NCI-H69 (cell line): ENCODE measurements around the gene SMDT1.

ENCODE experiments used
- DNase-seq: peaks from one replicate; lab custom pipeline; 2025; lab: John Stamatoyannopoulos, UW

SMDT1 gene

DNA sequence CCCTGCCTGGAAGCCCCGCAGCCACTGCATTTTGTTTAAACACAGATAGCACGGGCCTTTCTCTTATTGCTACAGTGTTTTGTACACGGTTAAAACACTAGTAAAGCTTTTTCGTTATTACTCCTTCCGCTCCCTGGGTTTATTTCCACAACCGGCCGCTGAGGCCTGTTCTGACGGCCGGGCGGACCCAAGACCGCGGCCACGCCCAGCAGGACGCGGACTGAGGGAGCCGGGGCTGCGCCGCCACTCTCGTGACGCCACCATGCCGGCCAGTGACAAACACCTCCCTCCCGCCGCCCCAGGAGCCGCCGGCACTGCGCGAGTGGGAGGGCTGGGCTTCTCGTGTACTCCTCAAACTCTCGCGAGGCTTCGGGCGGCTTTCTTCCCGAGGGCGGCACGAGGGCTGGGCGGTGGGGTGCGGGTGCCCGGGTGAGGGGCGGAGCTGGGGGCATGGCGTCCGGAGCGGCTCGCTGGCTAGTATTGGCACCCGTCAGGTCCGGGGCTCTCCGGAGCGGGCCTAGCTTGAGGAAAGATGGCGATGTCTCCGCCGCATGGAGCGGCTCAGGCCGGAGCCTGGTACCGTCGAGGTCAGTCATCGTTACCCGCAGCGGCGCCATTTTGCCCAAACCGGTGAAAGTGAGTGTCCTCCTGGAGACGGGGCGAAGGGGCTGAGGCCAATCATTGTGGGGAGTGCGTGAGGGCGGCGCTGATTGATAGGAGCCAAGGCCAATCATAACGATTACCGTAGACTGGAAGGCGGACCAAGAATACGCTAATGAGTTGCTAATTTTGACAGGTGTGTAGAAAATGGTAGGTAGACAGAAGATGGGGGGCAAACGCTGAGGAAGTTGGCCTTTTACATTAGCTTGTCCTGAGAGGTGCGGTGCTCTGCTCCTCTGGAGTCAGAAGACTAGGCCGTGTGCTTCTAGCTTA lies at the start of gene SMDT1:
Gene SMDT1, plus strand, starts transcription at position 382 of the 933 bp plus-strand sequence. Its CDS starts 69 bp downstream, at position 451.
- peak; percentile 100 for DNase-seq

DNA sequence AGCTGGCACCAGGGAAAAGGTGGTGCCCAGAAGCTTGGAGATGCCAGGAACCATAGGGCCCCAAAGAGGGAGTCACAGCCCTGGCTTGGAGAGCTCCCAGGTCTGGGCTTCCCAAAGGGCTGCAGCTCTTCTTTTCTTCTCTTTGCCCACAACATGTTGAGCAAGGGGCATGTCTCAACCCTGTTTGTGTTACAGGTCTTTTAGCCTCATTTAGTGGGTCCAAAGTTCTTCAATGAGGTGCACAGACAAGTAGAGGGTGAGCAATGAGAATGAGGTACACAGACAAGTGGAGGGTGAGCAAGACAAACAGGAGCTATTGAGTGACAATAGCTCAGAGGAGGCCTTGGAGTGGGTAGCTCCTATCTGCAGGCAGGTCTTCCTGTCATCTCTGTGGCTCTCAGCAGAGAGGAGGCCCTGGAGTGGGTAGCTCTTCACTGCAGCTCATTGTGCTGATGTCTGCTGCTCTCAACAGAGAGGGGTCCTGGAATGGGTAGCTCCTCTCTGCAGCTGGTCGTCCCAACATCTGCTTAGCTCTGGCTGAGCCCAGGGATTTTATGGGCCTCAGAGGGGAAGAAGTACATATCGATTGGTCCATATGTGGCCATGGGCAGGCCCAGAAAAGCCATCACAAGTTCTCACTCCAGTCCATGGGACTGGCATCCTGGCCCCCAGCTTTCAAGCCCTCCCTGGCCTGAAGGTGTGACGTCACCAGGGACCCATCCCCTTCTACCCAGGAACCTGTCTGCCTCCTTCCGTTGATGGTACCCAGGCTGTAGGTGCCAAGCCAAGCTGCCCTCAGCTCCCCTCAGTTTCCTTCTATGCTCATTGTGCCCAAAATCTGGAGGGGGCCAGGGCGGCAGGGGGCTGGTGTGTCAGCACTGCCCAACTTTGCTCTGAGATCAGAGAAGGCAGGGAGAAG lies 46.0 kb upstream of the SMDT1 start:
- no peak for DNase-seq

- no peak for DNase-seq
Measured at GRCh38 chr22:42035256-42035655, 44.2 kb upstream of the SMDT1 start.

- no peak for DNase-seq
Measured at GRCh38 chr22:42039271-42039670, 40.2 kb upstream of the SMDT1 start.

DNA sequence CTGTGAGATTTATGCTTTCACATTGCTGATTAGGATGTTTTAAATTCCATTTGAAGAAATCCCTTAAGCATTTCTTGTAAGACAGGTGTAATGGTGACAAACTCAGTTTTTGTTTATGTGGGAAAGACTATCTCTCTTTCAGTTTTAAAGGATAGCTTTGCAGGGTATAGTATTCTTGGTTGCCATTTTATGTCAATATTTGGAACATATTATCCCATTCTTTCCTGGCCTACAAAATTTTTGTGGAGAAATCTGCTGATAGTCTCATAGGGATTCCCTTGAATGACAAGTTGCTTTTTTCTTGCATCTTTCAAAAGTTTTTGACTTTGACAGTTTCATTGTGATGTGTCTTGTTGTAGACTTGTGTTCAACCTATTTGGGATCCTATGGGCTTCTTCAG lies 37.7 kb upstream of the SMDT1 start:
- DNase-seq = no peak

DNA sequence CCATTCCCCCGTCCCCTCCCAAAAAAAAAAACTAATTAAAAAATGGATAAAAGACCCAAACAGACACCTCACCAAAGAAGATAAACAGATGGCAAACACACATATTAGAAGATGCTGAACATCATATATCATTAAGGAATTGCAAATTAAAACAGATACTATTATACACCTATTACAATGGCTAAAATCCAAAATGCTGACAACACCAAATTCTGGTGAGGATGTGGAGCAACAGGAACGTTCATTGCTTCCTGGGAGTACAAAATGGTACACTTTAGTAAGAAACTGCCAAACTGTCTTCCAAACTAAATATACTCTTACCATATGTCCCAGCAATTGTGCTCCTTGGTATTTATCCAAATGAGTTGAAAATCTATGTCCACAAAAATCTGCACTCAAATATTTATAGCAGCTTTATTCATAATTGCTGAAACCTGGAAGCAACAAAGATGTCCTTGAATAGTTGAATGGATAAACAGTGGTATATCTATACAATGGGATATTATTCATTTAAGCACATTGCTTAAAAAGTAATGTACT lies 28.8 kb upstream of the SMDT1 start:
- no peak for DNase-seq

DNA sequence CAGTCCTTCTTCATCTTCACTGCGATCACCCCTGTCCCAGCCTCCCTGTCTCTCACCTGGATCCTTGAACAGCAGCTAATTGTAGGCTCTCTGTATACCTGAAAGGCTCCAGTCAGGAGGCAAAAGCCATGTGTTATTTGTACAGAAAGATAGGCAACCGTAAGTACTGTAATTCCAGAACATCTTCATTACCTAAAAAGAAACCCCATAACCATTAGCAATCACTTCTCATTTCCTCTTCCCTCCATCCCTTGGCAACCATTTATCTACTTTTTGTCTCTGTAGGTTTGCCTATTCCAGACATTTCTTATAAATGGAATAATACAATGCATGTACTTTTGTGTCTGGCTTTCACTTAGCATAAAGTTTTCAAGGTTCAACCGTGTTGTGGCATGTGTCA lies 26.7 kb upstream of the SMDT1 start:
- no peak for DNase-seq

GRCh38 chr22:42056757-42057511 lies 22.6 kb upstream of the SMDT1 start:
- DNase-seq = no peak

- no peak for DNase-seq
Measured at GRCh38 chr22:42060489-42060888, 19.0 kb upstream of the SMDT1 start.

GRCh38 chr22:42061041-42061440 lies 18.5 kb upstream of the SMDT1 start:
- DNase-seq = no peak

DNA sequence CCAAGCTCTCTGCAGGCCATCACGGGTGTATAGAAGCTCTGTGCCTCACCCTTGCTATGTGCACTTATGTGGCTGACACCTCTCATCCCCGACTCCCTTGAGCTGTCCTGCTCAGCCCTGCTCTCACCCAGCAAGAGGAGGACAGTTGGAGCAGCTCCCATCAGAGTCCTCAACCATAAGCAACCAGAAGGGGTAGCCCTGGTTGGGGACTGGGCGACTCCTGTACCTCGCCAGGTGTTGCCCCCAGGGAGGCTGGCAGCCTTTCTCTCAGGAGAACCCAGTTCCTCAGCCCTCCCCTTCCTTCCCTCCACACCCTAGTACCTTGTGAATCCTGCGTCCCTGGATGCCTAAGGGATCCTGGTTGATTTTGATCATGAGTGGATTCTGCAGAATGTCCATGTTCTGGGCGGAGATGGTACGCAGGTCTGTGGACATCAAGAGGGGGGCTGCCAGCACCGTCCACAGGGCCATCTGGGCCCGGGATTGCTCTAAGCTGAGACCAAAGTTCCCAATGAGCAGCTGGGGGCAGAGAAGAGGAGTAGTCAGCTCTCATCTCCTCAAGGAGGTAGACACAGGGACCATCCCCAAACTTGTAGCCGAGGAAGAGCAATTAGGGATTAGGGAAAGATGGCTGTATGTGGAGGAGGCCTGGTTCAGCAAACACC lies 16.9 kb upstream of the SMDT1 start:
- no peak for DNase-seq

- DNase-seq = no peak
Measured at GRCh38 chr22:42064629-42065028, 14.9 kb upstream of the SMDT1 start.

- DNase-seq = no peak
Measured at GRCh38 chr22:42065438-42066125, 13.9 kb upstream of the SMDT1 start.

DNA sequence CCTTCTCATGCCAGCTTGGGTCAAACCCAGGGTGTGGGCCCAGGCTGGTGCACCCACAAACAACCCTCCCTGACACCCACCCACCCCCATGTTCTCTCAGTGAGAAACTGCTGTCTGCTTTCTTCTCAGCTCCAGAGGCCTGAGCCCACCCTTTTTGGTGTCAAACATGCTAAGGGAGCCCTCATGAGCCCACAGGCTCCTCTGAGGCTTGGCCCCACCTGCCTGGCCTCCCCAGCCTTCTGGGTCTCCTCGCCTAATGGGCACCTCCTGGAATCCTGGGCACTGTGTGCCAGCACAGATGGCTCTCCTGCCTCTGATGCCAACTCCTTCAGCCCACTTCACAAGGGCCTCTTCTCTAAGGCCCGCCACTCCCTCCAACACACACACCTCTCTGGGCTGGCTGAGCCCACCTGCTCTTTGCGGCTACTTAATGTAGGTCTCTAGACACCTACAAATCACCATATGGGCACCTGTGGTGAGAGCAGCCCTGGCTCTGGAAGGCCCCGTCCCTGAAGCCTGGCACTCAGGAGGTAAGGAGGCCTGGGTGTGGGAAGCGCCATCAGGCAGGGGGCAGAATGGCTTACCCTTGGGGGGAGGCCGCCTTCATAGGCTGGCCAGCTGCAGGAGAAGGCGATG lies 13.3 kb upstream of the SMDT1 start:
- peak; percentile 15 for DNase-seq

GRCh38 chr22:42066937-42067336 lies 12.6 kb upstream of the SMDT1 start:
- DNase-seq = no peak

DNA sequence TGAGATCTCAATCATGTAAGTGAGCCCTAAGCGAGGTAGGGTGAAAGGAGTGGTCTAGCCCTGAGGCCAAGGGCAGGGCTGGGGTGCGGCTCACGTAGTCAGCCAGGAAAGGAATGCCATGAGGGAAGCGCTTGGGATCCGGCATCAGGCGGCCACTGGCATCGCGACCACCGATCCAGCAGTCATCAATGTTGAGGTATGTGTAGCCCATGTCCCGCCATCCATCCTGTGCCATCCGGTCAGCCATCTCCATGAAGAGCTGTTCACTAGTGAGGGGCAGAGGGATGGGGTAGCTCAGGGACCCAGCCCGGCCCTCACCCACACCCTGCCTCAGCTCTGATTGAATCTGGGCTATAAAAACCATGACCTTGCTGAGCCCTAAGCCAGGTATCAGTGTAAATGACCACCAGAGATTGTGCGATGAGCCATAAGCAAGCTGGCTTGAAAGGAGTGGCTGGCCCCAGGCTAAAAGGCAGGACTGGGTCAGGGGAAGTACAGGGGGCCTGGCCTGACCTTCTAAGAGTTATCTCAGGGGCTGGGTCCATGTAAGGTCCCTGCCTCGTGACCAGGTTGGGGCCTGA lies 11.7 kb upstream of the SMDT1 start:
- no peak for DNase-seq

DNA sequence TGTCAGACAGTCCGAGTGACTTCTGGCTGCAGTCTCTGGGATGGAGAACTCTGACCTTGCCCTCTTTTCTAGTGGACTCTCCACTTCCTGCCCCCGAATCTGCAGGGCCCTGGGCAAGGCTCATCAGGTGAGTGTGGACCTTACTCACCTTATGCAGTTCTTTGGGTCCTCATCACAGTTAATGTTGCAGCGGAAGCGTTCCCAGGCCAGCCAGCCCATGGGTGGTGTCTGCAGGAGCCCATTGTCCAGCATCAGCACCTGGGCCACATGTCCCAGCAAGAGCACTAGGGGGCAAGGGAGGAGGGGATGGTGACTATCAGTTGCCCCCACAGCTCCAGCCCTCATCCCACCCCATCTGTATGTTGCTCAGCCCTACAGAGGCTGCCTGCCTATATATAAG lies 11.2 kb upstream of the SMDT1 start:
- no peak for DNase-seq

DNA sequence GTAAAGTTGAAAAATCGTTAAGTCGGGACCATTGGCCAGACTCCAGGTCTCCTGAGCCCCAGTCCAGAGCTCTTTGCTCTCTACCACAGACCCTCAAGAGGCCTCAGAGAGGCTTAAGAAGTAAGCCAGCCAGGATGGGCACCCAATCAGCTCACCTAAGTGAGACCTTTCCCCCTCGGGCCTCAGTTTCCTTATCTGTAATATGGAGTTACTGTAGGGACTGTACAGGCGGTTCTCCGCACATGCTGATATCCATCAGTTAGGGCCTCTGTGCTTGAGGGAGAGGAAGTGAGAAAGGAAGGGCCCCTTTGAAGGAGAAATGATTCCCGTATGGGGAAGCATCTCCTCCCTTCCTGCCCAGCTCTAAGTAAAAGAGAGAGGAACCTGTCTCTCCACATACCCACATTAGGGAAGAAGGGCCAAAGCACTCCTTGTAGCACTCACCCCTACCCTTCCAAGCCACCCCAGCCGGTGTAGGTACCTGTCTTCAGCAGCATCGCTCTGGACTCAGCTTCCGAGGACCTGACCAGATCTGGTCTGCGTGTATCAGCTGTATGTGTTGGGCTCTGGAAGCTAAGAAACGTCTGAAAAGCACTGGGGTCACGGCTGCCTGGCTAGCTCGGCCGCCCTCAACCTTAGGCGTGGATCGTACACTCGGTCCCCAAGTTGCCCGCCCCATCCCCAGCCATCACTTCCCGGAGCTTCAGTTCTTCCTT lies 9.5 kb upstream of the SMDT1 start:
- no peak for DNase-seq
